Eye (tissue), 1 donor: ENCODE data around the gene TMPRSS4.
A peak's percentile ranks its signal among the peaks of the same experiment; 100 is the strongest.

Experiments used
- DNase-seq: peaks from one replicate; pipeline ENCODE4 v3.0.0-alpha.2; 2015

The TMPRSS4 gene

DNA sequence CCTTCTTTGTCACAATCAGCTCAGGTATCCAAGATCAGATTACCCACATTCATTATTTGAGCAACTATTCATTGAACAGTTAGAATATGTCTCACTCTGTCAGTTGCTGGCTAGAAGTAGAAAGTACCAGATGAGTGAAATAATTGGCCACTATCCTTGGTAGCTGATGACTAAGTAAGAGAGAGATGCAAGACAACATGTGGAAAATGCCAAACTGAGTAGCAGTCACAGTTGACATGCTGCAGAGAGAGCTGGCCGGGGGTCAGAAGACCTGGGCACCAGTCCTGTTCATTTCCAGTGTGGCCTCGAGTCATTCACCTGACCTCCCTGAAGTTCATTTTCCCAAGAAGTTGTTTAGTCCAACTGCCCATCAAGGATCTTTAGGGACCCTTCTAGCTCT, 32.4 kb downstream of the TMPRSS4 start:
- DNase-seq = no peak

DNA sequence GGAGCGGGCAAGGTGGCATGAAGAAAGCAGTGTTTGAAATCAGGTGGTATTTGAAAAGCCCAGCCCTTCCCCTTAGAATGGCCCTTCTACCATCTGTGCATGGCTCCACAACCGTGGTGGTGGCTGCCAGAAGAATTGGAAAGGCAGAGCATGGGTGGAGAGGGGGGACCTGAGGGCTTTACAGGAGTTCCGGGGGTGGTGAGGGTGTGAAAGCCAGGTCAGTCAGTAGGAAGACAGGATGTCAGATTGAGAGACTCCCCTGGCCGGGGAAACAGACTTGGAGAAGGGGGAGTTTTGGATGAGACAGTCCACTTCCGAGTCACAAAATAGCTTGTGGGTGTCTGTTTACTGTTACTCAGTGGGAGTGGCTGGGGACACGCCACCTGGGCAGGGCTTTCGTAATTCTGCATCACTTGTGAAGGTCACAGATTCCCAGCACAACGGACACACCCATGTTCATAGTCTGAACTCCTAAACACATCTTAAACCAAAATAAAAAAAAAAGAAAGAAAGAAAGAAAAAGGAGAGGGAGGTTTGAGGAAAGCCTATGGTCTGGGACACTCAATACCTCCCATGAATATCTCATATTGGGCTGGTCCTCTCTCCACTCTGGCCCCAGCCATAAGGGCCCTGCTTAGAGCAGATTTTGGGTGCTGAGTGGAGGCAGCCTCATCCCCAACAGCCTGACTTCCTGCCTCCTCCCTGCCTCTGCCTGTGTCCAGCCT, 34.3 kb downstream of the TMPRSS4 start:
- no peak for DNase-seq

DNA sequence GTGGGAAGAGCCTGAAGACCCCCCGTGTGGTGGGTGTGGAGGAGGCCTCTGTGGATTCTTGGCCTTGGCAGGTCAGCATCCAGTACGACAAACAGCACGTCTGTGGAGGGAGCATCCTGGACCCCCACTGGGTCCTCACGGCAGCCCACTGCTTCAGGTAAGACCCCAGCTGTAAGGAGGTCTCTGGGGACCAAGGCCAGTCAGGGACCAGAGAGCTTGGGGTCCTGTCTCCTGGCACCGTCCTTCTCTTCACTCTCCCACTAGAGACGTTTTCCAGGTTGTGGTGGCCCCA, 34.8 kb downstream of the TMPRSS4 start:
- no peak for DNase-seq

DNA sequence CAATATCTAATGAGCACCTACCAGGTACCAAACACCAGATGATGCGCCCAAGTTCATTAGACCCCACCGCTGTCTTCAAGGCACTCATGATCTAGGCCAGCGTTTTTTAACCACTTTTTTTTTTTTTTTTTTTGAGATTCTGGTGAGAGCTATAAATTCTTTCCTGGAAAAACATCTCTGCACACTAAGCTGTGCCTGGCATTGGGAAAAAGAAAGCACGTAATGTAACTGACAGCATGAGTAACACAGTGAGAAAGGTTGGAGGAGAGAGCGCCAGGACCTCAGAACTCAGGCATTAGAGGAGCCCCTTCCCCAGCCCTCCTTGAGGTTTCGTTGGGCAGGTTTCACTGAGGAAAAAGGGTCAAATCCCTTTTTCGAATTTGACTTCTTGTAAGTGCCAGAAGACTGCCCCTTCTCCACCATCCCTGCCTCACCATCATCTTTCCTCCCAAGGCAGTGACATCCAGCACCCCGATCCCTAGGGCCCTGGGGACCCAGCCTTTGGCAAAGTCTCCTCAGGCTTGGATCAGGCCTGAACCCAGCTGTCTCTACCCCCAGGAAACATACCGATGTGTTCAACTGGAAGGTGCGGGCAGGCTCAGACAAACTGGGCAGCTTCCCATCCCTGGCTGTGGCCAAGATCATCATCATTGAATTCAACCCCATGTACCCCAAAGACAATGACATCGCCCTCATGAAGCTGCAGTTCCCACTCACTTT, 36.0 kb downstream of the TMPRSS4 start:
- DNase-seq = no peak

DNA sequence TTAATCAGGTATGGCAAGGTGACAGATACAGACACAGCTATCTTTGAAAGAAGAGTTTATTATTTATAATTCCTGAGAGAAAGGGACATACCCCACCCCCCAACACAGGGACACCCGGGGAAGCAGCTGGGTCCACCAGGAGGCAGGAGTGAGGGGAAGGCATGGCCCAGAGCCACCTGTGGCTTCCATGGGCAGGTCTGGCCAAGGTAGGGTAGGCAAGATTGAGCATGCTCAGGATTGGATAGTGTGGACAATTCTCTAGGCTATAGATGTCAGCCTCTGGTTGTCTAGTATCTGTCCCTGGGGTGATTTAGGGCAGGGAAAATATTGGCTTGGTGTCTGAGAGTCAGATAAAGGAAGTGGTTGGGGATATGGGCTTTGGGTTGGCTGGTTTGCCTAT, 37.4 kb downstream of the TMPRSS4 start:
- no peak for DNase-seq

DNA sequence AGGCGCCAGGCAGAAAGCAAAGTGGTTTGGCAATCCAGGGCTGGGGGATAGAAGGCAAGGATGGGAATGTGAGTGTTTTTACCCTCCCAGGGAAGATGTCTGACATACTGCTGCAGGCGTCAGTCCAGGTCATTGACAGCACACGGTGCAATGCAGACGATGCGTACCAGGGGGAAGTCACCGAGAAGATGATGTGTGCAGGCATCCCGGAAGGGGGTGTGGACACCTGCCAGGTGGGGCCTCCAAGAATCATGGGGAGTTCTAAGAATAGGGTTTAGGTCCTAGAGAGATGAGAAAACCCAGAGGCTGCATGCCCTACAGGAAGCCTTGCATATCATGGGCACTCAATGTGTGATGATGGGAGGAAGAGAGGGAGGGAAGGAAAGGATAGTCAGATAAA, 38.2 kb downstream of the TMPRSS4 start:
- no peak for DNase-seq

DNA sequence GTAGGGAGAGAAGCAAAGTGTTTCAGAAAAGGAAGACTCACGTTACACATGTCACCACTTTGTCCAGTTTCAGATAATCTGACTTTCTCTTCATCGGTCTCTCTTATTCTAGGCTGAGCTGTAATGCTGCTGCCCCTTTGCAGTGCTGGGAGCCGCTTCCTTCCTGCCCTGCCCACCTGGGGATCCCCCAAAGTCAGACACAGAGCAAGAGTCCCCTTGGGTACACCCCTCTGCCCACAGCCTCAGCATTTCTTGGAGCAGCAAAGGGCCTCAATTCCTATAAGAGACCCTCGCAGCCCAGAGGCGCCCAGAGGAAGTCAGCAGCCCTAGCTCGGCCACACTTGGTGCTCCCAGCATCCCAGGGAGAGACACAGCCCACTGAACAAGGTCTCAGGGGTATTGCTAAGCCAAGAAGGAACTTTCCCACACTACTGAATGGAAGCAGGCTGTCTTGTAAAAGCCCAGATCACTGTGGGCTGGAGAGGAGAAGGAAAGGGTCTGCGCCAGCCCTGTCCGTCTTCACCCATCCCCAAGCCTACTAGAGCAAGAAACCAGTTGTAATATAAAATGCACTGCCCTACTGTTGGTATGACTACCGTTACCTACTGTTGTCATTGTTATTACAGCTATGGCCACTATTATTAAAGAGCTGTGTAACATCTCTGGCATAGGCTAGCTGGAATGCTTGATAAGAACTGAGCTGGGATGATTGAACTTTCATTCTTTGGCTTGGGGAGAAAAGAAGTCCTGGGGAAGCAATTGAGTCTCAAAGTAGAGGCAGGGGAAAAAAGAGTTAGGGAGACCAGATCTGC, 41.1 kb downstream of the TMPRSS4 start:
- no peak for DNase-seq

DNA sequence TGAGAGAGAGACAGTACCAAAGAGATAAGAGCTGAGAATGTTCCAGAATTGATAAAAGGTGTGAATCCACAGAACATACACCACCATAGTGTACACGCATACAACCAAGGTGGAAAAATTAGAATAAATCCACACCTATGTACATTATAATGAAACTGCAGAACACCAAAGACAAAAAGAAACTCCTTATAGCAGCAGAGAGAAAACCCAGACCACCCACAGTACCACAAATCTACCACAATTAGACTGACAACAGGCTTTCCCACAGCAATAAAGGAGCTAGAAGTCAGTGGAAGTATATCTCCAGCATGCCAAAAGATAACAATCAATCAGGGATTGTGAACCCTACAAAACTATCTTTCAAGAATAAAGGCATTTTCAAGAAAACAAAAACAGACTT, 43.9 kb downstream of the TMPRSS4 start:
- no peak for DNase-seq

DNA sequence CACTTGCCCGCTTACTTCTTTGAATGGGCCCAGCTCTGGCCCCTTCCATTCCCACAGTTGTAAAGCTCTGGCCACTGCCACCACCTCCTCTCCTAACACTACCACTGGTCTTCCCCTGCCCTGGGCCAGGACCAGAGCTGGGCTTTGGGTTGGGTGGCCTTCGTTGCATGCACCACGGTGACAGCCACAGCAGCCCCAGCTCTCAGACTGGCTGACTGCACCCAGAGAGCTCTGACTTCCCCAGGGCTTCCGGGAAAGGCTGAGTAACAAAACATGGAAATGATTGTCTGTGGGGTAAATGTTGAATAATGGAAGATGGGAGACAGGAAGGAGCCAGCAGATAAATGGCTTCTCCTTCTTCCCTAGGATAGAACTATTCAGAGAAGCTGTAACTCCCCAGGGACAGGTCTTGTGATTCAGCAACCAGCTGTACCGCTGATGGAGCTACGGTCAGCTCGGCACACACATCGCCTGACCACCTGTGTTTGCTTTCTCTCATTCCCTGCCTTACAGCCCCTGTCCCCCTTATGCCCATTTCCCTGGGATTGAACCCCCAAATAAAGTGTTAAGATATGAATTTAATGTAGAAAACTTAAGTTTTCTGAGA, 48.2 kb downstream of the TMPRSS4 start:
- DNase-seq = peak; percentile 52

DNA sequence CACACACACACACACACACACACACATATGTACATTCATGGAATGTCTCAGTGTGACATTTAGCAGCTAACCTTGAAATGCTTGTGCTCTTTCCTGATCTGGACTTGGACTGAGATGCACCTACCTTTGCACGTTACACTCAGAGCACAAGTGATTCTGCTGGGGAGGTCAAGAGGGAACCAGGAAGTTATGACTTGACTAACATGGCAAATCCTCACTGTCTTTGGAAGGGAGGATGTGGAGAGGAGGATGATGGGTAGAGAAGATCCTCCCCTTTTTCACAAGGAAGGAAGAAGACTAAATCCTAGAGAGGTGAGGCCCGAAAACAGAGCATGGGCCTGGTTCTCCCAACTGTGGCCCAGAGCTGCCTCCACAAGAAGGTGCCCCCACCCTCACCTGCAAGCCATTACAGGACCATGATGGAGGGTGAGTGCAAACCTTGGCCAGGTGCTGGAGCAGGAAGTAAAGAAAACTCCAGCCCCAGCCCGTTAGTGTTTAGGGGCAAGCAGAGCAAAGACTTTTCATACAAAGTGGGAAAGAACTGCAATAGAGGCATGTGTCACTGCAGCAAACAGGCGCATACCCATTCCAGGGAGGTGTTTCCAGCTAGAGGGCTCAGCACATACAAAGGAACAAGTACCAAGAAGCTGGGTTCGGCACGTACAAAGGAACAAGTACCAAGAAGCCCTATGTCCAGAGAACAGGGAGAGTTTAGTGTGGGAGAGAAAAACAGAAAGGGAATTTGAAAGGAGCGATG, 49.4 kb downstream of the TMPRSS4 start:
- no peak for DNase-seq

DNA sequence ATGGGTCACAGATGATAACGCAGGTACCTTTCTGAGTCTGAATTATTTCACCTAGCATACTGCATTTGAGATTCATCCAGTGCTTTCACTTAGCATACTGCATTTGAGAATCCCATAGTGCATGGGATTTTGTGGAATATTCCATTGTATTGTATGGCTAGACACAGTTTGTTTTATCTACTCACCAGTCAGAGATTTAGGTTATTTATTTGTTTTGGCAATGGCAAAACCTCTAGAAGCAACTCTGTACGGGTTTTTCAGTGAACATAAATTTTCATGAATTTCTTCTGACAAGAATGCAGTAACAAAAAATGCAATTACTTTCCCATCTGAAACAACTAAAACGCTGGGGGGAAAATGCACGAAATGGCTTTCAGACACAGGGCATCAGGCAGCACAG, 51.4 kb downstream of the TMPRSS4 start:
- no peak for DNase-seq

DNA sequence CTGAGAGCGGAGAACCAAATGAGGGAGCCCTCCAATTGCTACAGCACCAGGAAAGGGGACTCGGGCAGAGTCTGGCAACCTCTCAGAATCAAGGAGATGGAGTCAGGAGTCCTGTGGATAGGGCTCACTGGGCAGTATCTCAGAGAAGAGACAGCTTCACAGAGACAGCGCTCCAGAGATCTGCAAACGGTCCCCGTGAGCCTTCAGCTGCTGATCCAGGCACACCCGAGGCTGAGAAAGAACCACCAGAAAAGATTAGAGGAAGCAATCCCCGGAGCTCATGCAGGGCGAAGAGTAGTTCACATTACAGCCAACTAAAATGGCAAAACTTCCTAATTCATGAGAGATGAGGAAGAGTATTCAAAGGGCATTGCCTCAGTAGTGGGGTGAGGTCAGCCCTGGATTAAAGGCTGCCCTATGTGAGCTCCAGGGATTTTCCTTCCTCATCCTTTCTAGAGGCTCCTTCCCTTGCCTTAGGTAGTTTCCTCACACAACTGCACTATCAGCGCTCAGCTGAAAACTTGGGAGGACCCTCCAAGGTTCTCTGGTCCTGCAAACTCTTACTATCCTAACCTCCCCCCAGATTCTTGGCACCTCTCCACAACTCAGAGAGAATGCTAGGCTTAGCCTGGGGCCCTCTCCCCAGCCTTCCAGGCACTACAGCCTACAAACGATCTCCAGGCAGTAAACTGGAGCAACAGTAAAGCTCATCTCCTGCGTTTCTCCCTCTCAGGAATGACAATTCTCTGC, 52.0 kb downstream of the TMPRSS4 start:
- peak; percentile 22 for DNase-seq

DNA sequence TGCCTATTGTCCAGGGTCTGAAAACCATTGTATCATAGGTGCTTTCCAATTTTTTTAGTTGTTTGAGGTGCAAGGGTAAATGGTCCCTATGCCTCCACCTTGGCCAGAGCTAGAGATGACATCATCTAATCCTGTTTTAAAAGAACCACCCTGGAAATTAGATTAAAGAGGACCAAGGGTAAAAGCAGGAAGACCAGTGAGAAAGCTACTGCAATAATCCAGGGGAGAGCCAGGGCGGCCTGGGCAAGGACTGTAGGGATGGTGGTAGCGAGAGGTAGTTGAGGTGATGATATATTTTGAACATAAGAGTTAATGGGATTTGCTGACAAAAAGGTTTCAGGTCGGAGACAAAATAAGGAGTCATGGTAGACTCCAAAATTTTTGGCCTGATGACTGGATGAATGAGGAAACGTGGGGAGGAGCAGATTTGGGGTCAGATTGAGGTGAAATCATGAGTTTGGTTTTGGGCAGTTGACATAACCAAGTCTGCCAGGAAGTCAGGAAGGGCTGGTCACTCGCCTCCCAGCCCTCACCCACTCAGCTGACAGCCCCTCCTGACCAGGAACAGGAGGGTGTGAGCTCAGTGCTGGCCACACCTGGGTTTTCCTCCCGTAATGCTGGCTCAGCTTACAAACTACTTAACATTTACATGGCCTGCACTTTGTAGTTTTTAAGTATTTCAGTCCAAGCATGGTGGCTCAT, 52.7 kb downstream of the TMPRSS4 start:
- no peak for DNase-seq

DNA sequence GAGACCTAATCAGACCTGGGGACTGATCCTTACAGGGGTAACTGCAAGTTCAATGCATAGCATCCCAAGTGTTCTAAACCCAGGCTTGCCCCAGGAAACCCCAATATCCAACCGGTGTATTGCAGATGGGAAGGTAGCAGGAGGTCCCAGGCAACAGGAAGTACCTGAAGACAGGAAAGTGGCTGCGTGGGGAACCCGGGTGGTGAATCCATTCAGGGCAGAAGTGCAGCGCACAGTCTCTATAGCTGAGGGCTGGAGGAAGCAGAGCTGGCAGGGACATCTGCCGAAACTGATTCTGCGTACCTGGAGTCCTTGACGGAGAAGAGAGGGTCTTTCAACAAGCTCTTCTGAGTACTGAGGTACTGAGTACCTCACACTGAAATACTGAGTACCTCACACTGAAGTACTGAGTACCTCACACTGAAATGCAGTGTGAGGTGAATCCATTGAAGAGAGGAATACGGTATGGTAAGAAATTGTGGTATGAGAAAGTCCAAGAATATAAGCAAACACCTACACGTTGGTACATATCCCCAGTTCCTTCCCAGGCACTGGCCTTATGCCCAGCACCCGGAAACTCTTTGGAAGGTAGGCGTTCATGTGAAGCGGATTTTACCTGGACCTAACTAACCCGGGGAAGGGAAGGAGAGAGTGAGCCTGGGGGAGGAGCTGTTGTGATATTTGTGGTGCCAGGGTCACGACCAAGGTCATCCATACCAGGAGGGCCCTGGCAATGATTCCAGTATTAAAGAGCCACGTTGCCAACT, 55.7 kb downstream of the TMPRSS4 start:
- no peak for DNase-seq

DNA sequence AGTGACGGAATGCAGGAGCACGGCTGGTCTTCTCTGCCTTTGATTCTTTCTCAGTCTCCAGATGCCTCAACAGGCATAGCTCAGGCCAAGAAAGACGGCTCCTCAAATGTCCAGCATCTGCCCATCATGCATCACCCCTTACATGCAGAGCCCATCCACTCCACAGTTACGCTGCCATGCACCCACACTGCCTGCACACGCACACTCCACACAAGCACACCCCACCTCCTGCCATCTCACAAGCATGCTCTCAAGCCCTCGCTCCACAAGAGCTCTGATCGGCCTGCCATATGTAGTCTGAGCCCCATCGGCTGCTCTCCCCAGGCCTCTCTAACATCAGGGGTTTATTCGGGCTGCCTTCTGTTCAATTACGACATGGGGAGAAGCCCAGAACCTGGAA, 56.9 kb downstream of the TMPRSS4 start:
- no peak for DNase-seq

DNA sequence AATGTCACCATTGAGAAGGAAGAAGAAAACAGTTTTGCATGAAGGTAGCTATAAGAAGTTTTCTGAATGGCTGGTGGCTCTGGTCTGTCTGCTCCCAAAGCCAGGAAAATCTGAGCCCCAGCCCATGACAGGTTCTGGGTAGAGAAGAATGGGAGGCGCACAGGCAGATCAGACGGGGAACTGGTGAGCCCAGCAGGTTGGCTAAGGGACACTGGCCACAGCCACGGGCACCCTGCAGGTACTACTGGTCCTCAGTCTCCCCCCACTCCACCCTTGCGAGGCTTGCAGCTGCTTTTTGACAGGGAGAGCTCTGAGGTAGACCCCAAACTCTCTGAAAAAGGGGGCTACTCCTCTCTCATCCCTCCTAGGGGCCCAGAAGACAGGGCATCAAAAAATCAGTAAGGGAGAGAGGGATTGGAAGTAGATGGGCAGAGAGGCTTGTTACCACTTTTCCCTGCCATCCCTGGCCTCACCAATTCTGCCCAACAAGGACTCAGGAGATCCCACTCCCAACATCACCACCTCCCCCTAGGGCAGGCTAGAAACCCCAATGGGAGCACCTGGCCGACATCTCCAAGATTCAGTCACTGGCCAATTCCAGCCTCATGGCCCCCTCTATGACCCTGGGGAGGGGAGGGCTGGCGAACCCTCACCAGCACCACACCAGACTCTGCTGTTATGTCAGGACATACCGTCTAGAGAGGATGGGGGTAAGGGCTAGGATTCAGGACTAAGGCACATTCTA, 58.3 kb downstream of the TMPRSS4 start:
- no peak for DNase-seq

DNA sequence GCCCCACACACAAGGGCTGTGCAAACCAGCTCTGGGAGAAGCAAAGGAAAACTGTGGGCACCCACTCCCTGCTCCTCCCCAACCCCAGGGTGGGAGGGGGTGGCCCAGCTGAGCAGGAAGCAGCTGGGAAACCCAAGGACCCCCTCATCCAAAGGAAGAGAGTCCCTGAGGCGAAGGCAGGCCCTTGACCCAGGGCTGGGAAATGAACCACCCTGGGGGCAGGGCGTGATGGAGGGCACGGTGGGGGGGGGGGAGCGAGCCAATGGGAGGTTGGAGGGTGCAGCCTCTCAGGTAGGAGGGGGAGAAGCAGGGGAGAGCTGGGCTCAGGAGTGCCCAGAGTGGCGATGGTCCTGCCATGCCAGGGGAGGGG, 58.9 kb downstream of the TMPRSS4 start:
- DNase-seq = no peak

DNA sequence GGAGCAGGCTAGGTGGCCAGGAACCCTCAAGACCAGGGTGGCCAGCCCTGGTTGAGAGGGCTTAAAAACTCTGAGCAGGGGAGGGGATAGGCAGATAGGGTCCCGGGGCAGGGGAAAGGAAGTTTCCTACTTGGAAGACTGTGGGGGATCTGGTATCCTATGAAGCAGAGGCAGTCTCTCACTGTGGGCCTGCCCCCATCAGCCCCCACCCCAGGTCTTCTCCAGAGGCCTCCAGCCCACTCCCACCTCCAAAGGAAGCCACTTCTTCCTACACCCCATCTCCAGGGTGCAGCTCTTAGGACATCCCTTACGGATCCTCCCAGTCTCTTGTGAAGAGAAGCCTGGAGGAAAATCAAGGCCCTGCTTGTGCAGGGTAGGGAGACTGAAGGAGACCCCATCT, 59.5 kb downstream of the TMPRSS4 start:
- no peak for DNase-seq

DNA sequence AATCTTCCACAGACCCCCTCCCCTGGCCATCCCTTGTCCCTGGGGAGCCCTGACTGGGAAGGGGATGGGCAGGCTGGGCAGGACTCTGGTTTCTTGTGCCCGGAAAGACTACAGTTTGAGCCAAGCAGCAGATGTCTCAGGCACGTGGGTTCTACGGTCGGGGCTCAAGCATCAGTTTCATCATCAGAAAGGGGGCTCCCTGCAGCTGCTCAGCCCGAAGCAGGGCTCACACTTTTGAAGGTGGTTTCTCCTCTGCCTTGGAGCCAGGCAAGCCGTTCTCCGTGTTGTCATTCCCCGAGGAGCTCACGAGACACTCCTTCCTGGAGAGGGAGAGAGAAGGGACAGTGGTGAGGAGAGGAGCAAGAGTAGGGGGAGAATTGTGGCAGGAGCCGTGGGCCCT, 59.9 kb downstream of the TMPRSS4 start:
- DNase-seq = no peak

DNA sequence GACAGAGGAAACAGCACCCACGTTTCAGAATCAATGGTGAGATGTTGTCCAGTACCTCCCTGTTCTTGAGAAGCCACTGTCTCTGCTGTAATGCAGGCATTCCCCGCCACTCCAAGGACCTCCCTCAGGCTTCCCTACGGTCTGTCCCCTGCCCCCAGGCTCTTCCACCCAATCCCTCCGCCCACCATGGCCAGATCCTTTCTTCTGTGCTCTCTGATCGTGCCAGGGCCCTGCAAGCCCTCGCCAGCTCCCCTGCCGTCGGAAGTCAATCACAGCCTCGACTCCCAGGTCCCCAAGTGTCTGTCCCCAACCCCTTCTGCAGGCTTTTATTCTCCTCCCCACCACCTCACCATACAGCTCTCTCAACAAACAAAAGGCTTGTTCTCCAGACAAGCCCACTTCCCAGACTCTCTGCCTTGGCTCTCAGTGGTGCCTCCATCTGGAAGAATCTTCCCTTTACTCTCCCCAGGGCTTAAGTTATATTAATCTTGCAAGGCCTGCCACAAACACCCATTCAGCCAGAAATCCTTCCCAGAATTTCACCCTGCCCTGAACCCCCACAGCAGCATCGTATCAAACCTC, 62.1 kb downstream of the TMPRSS4 start:
- no peak for DNase-seq
